Measurements from ENCODE around the gene CLN3.
"Not testable (repeated sequence)": the region's sequence is repeated elsewhere in the genome, so short reads cannot be mapped to it uniquely, and the experiment has no call there.

Gene CLN3

DNA sequence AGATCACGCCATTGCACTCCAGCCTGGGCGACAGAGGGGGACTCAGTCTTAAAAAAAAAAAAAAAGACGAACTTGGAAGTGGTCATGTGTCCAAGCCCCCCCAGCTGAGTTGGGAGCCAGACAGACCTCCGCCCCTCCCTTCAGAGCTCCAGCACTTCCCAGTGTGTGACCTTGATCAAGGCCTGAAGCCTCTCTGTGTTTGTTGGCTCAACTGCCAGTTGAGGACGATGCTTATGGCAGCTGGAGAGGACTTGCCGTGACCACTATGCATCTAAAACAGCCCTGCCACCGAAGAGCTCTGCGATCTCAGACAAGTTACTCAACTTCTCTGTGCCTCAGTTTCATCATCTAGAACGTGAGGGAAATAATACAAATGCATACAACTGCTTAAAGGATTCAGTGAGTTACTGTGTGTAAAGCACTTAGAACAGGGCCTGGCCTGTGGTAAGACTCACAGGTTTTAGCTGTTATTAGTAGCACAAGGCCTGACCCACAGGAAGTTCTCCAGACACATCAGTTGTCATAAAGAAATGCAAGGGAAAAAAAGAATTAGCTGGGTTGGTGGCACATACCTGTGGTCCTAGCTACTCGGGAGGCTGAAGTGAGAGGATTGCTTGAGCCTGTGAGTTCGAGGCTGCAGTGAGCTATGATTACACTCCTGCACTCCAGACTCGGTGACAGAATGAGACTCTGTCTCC lies 21.8 kb upstream of the CLN3 start:
- no peak for DNase-seq (ENCODE audit: low read depth)

DNA sequence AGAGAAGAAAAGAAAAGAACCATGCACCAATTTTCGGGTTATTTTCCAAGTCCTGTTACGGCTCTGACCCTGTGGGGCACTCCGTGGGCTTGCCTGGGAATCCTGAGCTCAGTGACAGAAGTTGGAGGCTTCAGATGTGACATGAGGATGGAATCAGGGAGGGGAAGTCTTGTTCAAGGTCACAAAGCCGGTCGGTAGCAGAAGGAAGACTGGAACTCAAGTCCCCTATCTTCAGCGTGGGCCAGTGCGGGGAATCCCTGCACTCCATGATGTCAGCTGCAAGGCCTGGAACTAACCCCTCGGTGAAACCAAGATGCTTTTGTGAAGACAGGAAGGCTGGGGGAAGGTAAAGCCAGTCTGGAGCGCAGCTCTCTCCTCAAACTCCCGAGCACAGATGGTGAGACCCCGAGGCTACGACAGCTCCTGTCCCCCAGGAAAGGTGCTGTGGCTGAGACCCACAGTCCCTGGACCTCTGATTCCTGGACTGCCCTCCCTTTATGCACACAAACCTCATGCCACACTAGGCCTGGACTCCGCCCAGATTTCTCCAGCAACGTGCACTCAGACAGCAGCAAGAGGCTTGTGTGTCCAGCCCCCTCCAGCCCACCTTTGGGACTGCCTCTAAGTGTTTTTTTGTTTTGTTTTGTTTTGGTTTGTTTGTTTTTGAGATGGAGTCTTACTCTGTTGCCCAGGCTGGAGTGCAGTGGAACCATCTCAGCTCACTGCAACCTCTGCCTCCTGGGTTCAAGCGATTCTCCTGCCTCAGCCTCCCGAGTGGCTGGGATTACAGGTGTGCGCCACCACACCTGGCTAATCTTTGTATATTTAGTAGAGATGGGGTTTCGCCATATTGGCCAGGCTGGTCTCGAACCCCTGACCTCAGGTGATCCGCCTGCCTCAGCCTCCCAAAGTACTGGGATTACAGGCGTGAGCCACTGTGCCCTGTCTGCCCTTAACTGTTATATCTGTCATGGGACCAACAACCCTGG lies 20.2 kb upstream of the CLN3 start:
- DNase-seq (ENCODE audit: low read depth): no peak

GRCh38 chr16:28511031-28511430 lies 19.2 kb upstream of the CLN3 start:
- DNase-seq (ENCODE audit: low read depth): no peak

GRCh38 chr16:28505489-28506137 lies 13.7 kb upstream of the CLN3 start:
- DNase-seq (ENCODE audit: low read depth): no peak

DNA sequence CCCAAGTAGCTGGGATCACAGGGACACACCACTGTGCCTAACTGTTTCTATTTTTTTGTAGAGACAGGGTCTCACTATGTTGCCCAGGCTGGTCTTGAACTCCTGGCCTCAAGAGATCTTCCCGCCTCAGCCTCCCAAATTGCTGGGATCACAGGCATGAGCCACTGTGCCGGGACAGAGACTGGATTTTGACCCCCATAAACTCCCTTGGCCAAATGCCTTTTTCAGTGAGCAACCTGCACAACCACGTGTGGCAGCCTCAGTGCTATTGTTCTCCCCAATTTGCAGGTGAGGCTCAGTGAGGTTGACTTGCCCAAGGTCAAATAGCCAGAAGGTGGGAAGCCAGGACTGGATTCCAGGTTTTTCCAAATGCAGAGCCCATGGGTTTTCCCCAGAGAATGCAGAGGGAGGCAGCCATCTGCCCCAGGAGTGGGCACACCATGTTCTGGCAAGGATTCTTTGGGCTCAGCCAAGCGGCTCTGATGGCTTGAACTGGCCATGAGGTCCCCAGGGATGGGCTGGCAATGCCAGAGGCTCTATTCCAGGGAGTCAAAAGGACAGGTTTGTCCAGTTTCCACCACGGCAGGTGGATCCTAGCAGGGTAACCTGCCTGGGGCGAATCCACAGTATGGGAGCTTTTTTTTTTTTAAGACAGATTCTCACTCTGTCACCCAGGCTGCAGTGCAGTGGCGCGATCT lies 13.0 kb upstream of the CLN3 start:
- no peak for DNase-seq (ENCODE audit: low read depth)

- no peak for DNase-seq (ENCODE audit: low read depth)
Observed at GRCh38 chr16:28503470-28504259, 11.8 kb upstream of the CLN3 start.

GRCh38 chr16:28502290-28502689 lies 10.4 kb upstream of the CLN3 start:
- DNase-seq (ENCODE audit: low read depth): no peak

DNA sequence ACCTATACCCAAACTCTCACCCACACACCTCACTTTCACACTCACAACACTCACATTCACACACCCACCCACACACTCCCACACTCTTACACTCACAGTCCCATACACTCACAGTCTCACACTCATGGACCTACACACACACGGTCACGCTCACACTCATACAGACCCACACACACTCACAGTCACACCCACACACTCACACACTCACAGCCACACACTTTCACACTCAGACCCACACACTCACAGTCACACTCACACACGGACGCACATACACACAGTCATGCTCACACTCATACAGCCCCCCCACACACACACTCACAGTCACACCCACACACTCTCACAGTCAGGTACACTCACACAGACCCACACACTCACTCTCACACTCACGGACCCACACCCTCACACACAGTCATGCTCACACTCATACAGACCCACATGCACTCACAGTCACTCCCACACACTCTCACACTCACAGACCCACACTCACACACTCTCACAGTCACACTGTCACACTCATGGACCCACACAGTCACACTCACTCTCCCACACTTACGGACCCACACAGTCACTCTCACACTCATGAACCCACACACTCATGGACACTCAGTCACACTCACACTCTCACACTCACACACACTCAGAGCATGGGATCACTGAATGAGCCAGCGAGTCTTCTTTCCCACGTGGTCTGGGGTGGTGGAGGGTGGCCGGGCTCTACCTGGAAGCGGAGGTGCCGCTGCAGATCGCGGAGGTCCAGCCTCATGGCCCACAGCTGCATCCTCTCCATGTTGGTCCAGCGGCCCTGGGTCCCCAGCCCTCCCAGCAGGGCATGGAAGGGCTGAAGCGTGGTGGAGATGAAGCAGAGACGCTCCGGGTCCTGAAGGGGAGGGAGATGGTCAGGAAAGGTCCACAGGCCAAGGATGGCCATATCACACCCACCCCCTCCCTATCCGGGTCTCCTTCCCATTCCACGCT lies 9.7 kb upstream of the CLN3 start:
- no peak for DNase-seq (ENCODE audit: low read depth)

GRCh38 chr16:28500476-28501180 lies 8.8 kb upstream of the CLN3 start:
- DNase-seq (ENCODE audit: low read depth): not testable (repeated sequence)

DNA sequence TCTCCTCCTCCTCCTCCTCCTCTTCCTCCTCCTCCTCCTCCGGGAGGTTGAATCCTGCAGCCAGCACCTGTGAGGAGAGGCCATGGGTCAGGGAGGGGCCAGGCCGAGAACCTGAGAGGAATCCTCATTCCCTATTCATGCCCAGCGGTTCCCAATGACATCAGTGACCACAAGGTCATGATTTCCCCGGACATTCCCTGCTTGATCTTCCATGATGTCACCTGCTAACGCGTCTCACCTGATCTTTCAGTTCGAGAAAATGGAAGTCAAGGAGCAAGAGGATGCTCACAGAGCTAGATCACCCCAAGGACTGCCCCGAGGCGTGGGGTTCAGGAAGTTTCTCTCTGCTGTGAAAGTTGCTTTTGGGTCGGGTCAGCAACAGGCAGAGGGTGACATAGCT lies 8.0 kb upstream of the CLN3 start:
- DNase-seq (ENCODE audit: low read depth): no peak

DNA sequence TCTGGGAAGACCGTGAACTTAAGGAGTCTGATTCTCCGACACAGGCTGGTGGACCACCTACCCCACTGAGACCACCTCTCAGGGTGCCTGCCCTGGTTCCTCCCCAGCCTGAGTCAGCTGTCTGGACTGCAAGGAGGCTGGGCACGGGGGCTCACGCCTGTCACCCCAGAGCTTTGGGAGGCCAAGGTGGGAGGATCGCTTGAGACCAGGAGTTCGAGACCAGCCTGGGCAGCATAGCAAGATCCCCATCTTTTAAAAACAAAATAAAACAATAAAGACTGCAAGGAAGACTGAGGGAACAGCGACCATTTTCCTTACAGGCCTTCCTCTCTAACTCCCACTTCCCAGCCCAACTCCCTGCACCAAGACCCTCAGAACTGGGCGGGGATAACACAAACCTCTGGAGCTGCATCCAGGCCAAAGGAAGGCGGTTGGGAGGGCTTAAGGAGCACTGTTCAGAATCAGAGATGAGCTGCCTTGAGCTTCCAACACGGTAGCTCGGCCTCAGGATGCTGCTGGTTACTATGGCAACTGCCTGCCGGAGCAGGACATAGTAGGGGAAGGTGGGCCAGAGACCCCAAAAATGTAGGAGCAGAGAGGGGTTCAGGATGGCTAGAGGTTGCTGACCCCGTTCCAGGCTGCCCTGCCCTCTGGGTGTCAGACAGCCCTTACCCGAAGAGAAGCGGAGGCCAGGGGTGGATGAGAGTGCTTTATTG lies 7.0 kb upstream of the CLN3 start:
- no peak for DNase-seq (ENCODE audit: low read depth)

DNA sequence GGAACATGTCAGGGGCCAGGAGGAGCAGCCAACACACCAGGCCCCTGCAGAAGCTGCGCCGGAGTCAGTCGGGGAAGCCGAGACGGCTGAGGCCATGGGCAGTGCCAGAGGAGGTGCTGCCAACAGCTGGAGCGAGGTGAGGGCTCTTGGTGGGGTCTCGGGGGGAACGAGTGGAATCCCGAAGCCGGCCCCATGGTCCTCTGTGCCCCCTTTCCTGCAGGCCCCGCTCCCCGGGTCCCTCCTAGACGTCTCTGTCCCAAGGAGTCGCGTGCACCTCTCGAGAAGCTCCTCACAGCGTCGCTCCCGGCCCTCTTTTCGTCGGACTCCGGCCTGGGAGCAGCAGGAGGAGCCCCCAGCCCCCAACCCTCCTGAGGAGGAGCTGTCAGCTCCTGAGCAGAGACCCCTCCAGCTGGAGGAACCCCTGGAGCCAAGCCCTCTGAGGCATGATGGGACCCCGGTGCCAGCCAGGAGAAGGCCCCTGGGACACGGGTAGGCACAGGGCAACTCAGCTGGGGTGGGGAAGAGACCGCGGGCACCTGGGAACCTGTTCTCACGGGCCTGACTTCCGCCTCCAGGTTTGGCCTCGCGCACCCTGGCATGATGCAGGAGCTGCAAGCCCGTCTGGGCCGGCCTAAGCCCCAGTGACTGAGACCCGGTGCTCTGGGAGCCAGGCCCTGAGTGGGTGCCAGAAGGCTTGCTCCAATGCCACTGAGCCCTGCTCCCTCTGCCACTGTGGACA lies 6.2 kb upstream of the CLN3 start:
- no peak for DNase-seq (ENCODE audit: low read depth)

DNA sequence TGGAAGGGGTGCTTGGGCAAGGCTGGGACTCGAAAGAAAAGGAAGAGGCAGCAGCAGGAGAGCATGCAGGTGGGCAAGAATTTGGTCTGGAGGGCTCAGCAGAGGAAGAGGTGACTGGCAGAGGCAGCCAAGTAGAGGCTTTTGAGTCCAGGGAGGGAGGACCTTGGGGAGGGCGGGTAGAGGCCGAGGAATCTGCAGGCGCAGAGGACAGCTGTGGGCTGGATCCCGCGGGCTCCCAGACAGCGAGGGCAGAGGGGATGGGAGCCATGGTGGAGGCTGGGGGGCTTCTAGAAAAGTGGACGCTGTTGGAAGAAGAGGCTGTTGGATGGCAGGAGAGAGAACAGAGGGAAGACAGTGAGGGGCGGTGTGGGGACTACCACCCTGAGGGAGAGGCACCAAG lies 5.5 kb upstream of the CLN3 start:
- DNase-seq (ENCODE audit: low read depth): no peak

DNA sequence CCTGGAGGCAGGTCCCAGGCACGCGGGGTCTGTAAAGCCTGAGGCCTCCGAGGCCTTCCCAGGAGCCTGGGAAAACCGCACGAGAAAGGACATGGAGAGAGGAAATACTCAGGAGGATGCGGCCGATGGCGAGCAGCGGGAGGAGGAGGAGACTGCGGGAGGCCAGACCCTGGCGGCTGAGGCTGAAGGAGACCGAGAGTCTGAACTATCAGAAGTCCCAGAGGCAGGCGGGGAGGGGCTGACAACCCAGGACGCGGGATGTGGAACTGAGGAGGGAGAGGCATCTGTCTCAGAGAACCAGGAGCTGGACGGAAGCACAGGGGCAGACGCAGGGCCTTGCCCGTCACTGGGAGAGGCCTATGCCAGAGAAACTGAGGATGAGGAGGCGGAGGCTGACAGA lies 5.0 kb upstream of the CLN3 start:
- no peak for DNase-seq (ENCODE audit: low read depth)

DNA sequence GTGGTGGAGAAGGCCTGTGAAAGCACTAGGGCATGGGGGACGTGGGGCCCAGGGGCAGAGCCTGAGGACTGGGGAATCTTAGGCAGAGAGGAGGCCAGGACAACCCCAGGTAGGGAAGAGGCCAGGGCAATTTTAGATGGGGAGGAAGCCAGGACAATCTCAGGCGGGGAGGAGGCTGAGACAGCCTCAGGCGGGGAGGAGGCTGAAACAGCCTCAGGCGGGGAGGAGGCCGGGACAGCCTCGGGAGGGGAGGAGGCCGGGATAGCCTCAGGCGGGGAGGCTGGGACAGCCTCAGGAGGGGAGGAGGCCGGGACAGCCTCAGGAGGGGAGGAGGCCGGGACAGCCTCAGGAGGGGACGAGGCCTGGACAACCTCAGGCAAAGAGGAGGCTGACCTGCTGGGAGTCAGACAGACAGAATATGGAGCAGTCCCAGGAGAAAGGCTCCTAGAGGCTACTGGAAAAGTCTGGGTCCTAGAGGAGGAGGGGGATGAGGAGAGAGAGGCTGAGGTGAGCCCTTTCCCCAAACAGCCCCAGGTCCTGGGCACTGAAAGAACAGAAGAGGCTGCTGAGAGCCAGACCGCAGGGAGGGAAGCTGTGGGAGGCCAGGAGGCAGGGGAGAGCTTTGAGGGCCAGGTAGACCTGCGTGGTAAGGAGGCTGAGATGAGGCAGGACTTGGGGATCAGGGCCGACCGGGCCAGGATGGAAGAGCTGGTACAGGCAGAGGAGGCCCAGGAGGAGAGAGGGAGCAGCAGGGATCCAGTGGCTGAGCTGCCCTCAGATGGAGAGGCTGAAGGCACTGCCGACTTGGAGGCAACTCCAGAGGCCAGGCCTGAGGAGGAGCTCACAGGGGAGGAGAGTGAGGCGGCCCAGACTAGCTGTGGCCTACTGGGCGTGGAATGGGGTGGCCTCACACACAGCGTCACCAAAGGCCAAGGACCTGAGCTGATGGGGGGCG lies 4.2 kb upstream of the CLN3 start:
- DNase-seq (ENCODE audit: low read depth): no peak

GRCh38 chr16:28495098-28495793 lies 3.4 kb upstream of the CLN3 start:
- no peak for DNase-seq (ENCODE audit: low read depth)
